Measurements from ENCODE around the gene PSD4. TPM values are rescaled to one million over a fixed set of nuclear protein-coding genes. Genes with fewer than 3 reads are reported as not detected.

The PSD4 gene
- total and polyA plus RNA-seq, 2 experiments from 2014 or later = 15.1 to 26.5 TPM

- H3K79me2 ChIP-seq = no peaks in the 10 kb centered on the region
- WGBS (ENCODE audit: low lambda C conversion rate, missing lambda C conversion rate) = 97% methylated on average over 8 of the region's 8 CpGs
- no peaks in the 10 kb centered on the region for H4K20me1 ChIP-seq (ENCODE audit: insufficient read depth, poor library complexity, severe bottlenecking)
- no peak overlapping the region for H3K4me2 ChIP-seq
- no peak overlapping the region for H3K27ac ChIP-seq
- no peaks in the 10 kb centered on the region for H3K27me3 ChIP-seq
- no peak overlapping the region for H2AFZ ChIP-seq
- no peaks in the 10 kb centered on the region for H3K9me3 ChIP-seq (ENCODE audit: low read depth)
- no peaks in the 10 kb centered on the region for H3K9me2 ChIP-seq (replicated peaks; ENCODE audit: insufficient read depth)
- H3K4me3 ChIP-seq = no peak overlapping the region
- DNase-seq (ENCODE audit: low spot score) = no peak
- H3K36me3 ChIP-seq (replicated peaks; ENCODE audit: insufficient read depth, low read depth) = no peaks in the 10 kb centered on the region
- TF ChIP-seq CTCF (IDR thresholded peaks at IDR 0.05; ENCODE audit: poor library complexity) = no peak
- TF ChIP-seq EZH2 (IDR thresholded peaks at IDR 0.05; ENCODE audit: borderline replicate concordance) = no peak
- no peak for TF ChIP-seq EZH2phosphoT487 (IDR thresholded peaks at IDR 0.05; ENCODE audit: low read depth, severe bottlenecking, unreplicated experiment)
- peaks cover 11% of the 10 kb centered on the region for H3K4me1 ChIP-seq (ENCODE audit: insufficient read depth)
These were observed 4.7 kb upstream of the PSD4 start for GRCh38 chr2:113169002-113169530.

- TF ChIP-seq EZH2phosphoT487 (IDR thresholded peaks at IDR 0.05; ENCODE audit: low read depth, severe bottlenecking, unreplicated experiment) (no peak), EZH2 (IDR thresholded peaks at IDR 0.05; ENCODE audit: borderline replicate concordance) (no peak), CTCF (IDR thresholded peaks at IDR 0.05; ENCODE audit: poor library complexity) (no peak)
- DNase-seq (ENCODE audit: low spot score) = no peak
These were observed 4.2 kb upstream of the PSD4 start for GRCh38 chr2:113169586-113169985.

GRCh38 chr2:113171334-113172075 is 2.3 kb upstream of the PSD4 start:
- peaks cover 10% of the 10 kb centered on the region for H3K4me1 ChIP-seq (ENCODE audit: insufficient read depth)
- H3K79me2 ChIP-seq = no peaks in the 10 kb centered on the region
- no peaks in the 10 kb centered on the region for H3K9me3 ChIP-seq (ENCODE audit: low read depth)
- TF ChIP-seq EZH2 (IDR thresholded peaks at IDR 0.05; ENCODE audit: borderline replicate concordance) (no peak), EZH2phosphoT487 (IDR thresholded peaks at IDR 0.05; ENCODE audit: low read depth, severe bottlenecking, unreplicated experiment) (no peak)
- no peak overlapping the region for H3K4me3 ChIP-seq
- no peaks in the 10 kb centered on the region for H3K9me2 ChIP-seq (replicated peaks; ENCODE audit: insufficient read depth)
- WGBS (ENCODE audit: low lambda C conversion rate, missing lambda C conversion rate) = 96% methylated on average over 8 of the region's 8 CpGs
- H3K36me3 ChIP-seq (replicated peaks; ENCODE audit: insufficient read depth, low read depth) = no peaks in the 10 kb centered on the region
- H3K4me2 ChIP-seq = no peak overlapping the region
- no peak for DNase-seq (ENCODE audit: low spot score)
- no peaks in the 10 kb centered on the region for H3K27me3 ChIP-seq
- H4K20me1 ChIP-seq (ENCODE audit: insufficient read depth, poor library complexity, severe bottlenecking) = no peaks in the 10 kb centered on the region
- no peak overlapping the region for H2AFZ ChIP-seq
- no peak overlapping the region for H3K27ac ChIP-seq

More at GRCh38 chr2:113169586-113169985, 4.2 kb upstream of the PSD4 start:
- Histone ChIP-seq H3K9me2 (replicated peaks; ENCODE audit: insufficient read depth) (no peaks in the 10 kb centered on the region), H2AFZ (no peak overlapping the region), H4K20me1 (ENCODE audit: insufficient read depth, poor library complexity, severe bottlenecking) (no peaks in the 10 kb centered on the region), H3K9me3 (ENCODE audit: low read depth) (no peaks in the 10 kb centered on the region), H3K27ac (no peak overlapping the region), H3K79me2 (no peaks in the 10 kb centered on the region), H3K4me3 (no peak overlapping the region), H3K36me3 (replicated peaks; ENCODE audit: insufficient read depth, low read depth) (no peaks in the 10 kb centered on the region), H3K27me3 (no peaks in the 10 kb centered on the region), H3K4me1 (ENCODE audit: insufficient read depth) (peaks cover 11% of the 10 kb centered on the region), H3K4me2 (no peak overlapping the region)
- WGBS (ENCODE audit: low lambda C conversion rate, missing lambda C conversion rate) = 95% methylated on average over 3 of the region's 3 CpGs
